Mesodermal cell (in vitro differentiated cells): Measurements from ENCODE around the gene GPC3.

Source experiments
- H3K27ac ChIP-seq: 2 replicates; pipeline ENCODE4 v1.7.0; 2013; ENCODE audit warnings: mild to moderate bottlenecking, low read depth, low read length, moderate library complexity; ENCODE audit not compliant: severe bottlenecking
- H3K36me3 ChIP-seq: 2 replicates; pipeline ENCODE4 v1.7.1; 2013; ENCODE audit warnings: mild to moderate bottlenecking, low read length, moderate library complexity; ENCODE audit not compliant: control insufficient read depth, insufficient read depth
- H3K4me1 ChIP-seq: one replicate; pipeline ENCODE4 v1.7.1; 2013; ENCODE audit warnings: mild to moderate bottlenecking, low read length; ENCODE audit not compliant: insufficient read depth, control insufficient read depth, poor library complexity, severe bottlenecking
- H3K4me3 ChIP-seq: 2 replicates; pipeline ENCODE4 v1.7.0; 2013; ENCODE audit warnings: low read length, control low read depth, mild to moderate bottlenecking; ENCODE audit not compliant: insufficient read depth, poor library complexity, severe bottlenecking; ENCODE audit errors: extremely low read depth
- H3K9me3 ChIP-seq: 2 replicates; pipeline ENCODE4 v1.7.1; 2013; ENCODE audit warnings: mild to moderate bottlenecking, low read length, moderate library complexity; ENCODE audit not compliant: control insufficient read depth
- WGBS, 2 experiments: methylation state at CpG; one replicate each; pipeline ENCODE4 v1.1.5; 2013; ENCODE audit warnings: missing lambda C conversion rate in 2 of 2; ENCODE audit not compliant: insufficient coverage in 2 of 2; 5-methylcytosine and 5-hydroxymethylcytosine counted together

GPC3 gene

GRCh38 chrX:133969191-133969590 lies 16.2 kb downstream of the GPC3 start:
- peaks cover 13% of the 10 kb centered on the region for H3K4me1 ChIP-seq
- H3K27ac ChIP-seq = no peak overlapping the region
- 100% methylated on average over 1 of the region's 3 CpGs; no CpG with 5 or more reads in 1 of the 2 experiments for WGBS, 2 experiments
- H3K9me3 ChIP-seq = no peaks in the 10 kb centered on the region
- H3K36me3 ChIP-seq = no peaks in the 10 kb centered on the region
- H3K4me3 ChIP-seq = no peak overlapping the region

- H3K4me1 ChIP-seq = peaks cover 13% of the 10 kb centered on the region
Observed at GRCh38 chrX:133968109-133968508, 17.3 kb downstream of the GPC3 start.

DNA sequence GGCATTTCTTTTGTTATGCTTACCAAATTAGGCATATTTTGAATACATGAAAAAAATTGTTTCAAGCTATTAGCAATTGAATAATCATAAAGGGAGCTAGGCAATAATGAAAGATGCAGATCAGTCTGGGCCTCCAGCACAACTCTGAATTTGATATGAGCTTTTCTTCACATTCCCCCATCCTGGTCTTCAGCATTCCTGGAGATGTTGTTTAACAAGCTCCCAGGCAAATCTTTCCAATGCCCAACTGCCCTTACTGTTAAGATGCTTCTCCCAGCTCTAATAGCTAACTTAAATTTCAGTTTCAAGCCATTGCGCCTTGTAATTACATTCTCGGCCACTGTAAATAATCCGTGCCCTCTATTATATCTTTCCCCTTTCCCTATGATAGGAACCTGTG lies 19.2 kb downstream of the GPC3 start:
- WGBS, 2 experiments = no CpG with 5 or more reads among the region's 3 CpGs
- no peaks in the 10 kb centered on the region for H3K36me3 ChIP-seq
- H3K27ac ChIP-seq = no peak overlapping the region
- no peaks in the 10 kb centered on the region for H3K9me3 ChIP-seq
- no peak overlapping the region for H3K4me3 ChIP-seq
- H3K4me1 ChIP-seq = peaks cover 13% of the 10 kb centered on the region

More at GRCh38 chrX:133968109-133968508, 17.3 kb downstream of the GPC3 start:
- Histone ChIP-seq H3K9me3 (no peaks in the 10 kb centered on the region), H3K36me3 (no peaks in the 10 kb centered on the region), H3K4me3 (no peak overlapping the region), H3K27ac (no peak overlapping the region)
- no CpG with 5 or more reads among the region's 5 CpGs for WGBS, 2 experiments

DNA sequence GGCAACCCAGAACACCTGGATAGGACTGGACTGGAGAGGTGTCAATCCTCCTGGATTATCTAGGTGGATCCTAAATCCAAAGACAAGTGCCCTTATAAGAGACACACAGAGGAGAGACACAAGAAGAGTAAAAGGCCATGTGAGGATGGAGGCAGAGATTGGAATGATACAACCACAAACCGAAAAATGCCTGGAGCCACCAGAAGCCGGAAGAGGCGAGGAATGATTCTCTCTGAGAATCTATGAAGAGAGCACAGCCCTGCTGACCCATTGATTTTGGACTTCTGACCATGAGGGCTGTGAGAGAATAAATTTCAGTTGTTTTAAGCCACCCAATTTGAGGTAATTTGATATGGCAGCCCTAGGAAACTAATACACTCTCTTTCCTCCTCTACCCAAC lies 20.1 kb downstream of the GPC3 start:
- Histone ChIP-seq H3K27ac (no peak overlapping the region), H3K4me1 (peaks cover 13% of the 10 kb centered on the region), H3K36me3 (no peaks in the 10 kb centered on the region), H3K4me3 (no peak overlapping the region), H3K9me3 (no peaks in the 10 kb centered on the region)
- WGBS, 2 experiments = no CpG with 5 or more reads among the region's 3 CpGs

GRCh38 chrX:133961046-133961445 lies 24.3 kb downstream of the GPC3 start:
- Histone ChIP-seq H3K36me3 (no peaks in the 10 kb centered on the region), H3K4me3 (no peak overlapping the region), H3K4me1 (no peaks in the 10 kb centered on the region), H3K27ac (no peak overlapping the region), H3K9me3 (no peaks in the 10 kb centered on the region)
- WGBS, 2 experiments = 89 to 90% methylated on average over 4 to 5 of the region's 6 CpGs

GRCh38 chrX:133959972-133960371 lies 25.4 kb downstream of the GPC3 start:
- Histone ChIP-seq H3K4me1 (no peaks in the 10 kb centered on the region), H3K27ac (no peak overlapping the region), H3K9me3 (no peaks in the 10 kb centered on the region), H3K4me3 (no peak overlapping the region), H3K36me3 (no peaks in the 10 kb centered on the region)
- WGBS, 2 experiments = 88% methylated on average over 2 of the region's 2 CpGs; no CpG with 5 or more reads in 1 of the 2 experiments

DNA sequence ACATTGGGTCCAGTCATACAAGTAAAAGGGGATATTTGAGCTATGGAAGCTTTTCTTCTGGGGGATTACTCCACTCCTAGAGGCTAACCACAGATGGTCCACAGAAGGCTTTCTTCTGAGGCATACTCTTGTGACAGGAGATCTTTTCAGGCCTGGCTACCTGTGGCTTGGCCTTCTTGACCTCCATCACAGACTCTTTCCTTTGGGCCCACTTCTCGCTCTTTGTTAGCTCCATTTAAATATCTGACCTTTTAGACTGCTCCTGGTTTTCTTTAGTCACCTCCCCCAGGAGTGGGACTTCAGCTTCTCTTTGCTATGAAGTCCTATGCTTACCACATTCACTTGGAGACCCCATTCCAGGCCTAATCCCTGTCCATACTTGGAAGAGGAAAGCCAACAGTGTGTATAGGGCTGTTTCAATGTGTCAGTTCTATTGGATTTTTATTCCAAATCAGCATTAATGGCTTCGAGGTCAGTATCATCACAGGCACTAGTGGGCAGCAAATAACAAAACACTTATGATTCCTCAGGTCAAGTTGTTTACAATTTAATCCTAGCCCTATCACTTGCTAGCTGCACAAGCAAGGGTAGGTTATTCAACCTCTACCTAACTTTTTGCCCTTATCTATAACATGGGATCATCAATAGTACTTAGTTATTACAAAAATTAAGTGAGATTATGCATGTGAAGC lies 26.3 kb downstream of the GPC3 start:
- no peaks in the 10 kb centered on the region for H3K9me3 ChIP-seq
- H3K36me3 ChIP-seq = no peaks in the 10 kb centered on the region
- 100% methylated on average over 1 of the region's 2 CpGs; no CpG with 5 or more reads in 1 of the 2 experiments for WGBS, 2 experiments
- H3K27ac ChIP-seq = no peak overlapping the region
- H3K4me1 ChIP-seq = no peaks in the 10 kb centered on the region
- no peak overlapping the region for H3K4me3 ChIP-seq

DNA sequence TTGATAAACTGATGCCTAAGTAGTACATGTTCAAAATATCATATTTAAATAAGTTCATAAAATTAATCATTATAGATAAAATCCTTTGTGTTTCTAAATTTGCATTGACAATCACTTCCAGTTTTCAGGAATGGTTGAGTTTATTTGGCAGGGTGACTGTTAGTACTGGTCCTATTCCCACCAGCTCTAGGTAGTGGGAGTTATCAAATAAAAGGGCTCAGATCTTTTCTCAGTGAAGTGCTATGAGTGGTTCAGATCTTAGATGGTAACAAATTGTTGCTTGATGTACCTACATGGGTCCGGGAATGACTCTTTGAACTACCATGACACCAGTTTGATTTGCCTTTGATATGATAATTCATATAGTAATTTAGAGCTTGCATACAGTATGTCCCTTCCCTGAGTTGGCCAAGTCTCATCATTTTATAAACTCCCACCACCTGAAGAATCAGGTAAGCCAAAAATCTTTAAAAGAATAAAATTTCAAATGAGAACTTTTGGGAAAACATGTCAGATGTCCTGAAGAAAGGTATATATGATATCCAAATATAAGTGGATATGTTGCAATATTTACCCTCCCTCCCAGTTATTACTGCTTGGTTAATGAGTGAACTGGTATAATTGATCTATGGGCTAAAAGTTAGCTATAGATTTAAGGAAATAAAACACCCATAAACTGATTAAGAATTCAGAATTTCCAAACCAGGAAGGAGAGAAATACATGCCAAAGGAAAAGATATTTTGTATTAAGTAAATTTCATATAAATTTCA lies 28.6 kb downstream of the GPC3 start:
- H3K36me3 ChIP-seq = no peaks in the 10 kb centered on the region
- no peaks in the 10 kb centered on the region for H3K9me3 ChIP-seq
- no CpG with 5 or more reads among the region's 1 CpG for WGBS, 2 experiments

GRCh38 chrX:133953785-133954355 lies 31.5 kb downstream of the GPC3 start:
- H3K36me3 ChIP-seq = no peaks in the 10 kb centered on the region
- no peaks in the 10 kb centered on the region for H3K4me1 ChIP-seq
- H3K9me3 ChIP-seq = no peaks in the 10 kb centered on the region
- no peak overlapping the region for H3K4me3 ChIP-seq
- WGBS, 2 experiments = 100% methylated on average over 1 of the region's 4 CpGs; no CpG with 5 or more reads in 1 of the 2 experiments
- no peak overlapping the region for H3K27ac ChIP-seq

More for the DNA sequence above, 28.6 kb downstream of the GPC3 start:
- Histone ChIP-seq H3K4me3 (no peak overlapping the region), H3K4me1 (no peaks in the 10 kb centered on the region), H3K27ac (no peak overlapping the region)

- no peaks in the 10 kb centered on the region for H3K36me3 ChIP-seq
- no peaks in the 10 kb centered on the region for H3K9me3 ChIP-seq
- no peak overlapping the region for H3K27ac ChIP-seq
- WGBS, 2 experiments = no CpG with 5 or more reads among the region's 2 CpGs
- H3K4me3 ChIP-seq = no peak overlapping the region
- H3K4me1 ChIP-seq = no peaks in the 10 kb centered on the region
Observed at GRCh38 chrX:133953078-133953477, 32.3 kb downstream of the GPC3 start.
